ENCODE data around the gene CLUH.

- TF ChIP-seq CTCF (IDR thresholded peaks at IDR 0.05; ENCODE audit: insufficient read depth, low read depth, low read length) (no peak), EZH2 (IDR thresholded peaks at IDR 0.05; ENCODE audit: insufficient read depth, low read length) (no peak)
Measured at GRCh38 chr17:2704890-2705248, 6.7 kb downstream of the CLUH start.

Data from astrocyte (in vitro differentiated cells and primary cell).